MM.1S (cell line): ENCODE measurements around the gene OBP2B.

Experiments used
- DNase-seq: peaks from one replicate; pipeline ENCODE4 v3.0.0-alpha.2; 2015
- H2AFZ ChIP-seq: fragments of 300-600 bp; sonication (generic); 2 replicates; pipeline ENCODE4 v1.6.0; 2016; ENCODE audit warnings: antibody characterized with exemption, low read length
- H3F3A ChIP-seq: fragments of 300-600 bp; sonication (generic); 2 replicates; pipeline ENCODE4 v1.6.1; 2016; ENCODE audit warnings: mild to moderate bottlenecking, antibody characterized with exemption, low read length, moderate library complexity, mixed read lengths; ENCODE audit not compliant: insufficient read depth
- H3K27ac ChIP-seq: fragments of 300-600 bp; sonication (generic); 2 replicates; pipeline ENCODE4 v1.5.1; 2016; ENCODE audit warnings: mild to moderate bottlenecking, low read length
- H3K27me3 ChIP-seq: fragments of 300-600 bp; sonication (generic); replicated peaks from 2 replicates; pipeline ENCODE4 v1.6.0; 2016; ENCODE audit warnings: low read length; ENCODE audit not compliant: insufficient read depth
- H3K36me3 ChIP-seq: fragments of 300-600 bp; sonication (generic); replicated peaks from 2 replicates; pipeline ENCODE4 v1.6.1; 2016; ENCODE audit warnings: mild to moderate bottlenecking, low read length, mixed read lengths; ENCODE audit not compliant: insufficient read depth
- H3K4me1 ChIP-seq: fragments of 300-600 bp; sonication (generic); 2 replicates; pipeline ENCODE4 v1.6.1; 2016; ENCODE audit warnings: low read length, mixed read lengths
- H3K4me2 ChIP-seq: fragments of 300-600 bp; sonication (generic); 2 replicates; pipeline ENCODE4 v1.6.0; 2016; ENCODE audit warnings: low read depth, low read length
- H3K4me3 ChIP-seq: fragments of 300-600 bp; sonication (generic); 2 replicates; pipeline ENCODE4 v1.5.1; 2016; ENCODE audit warnings: low read length, mixed read lengths
- H3K79me2 ChIP-seq: fragments of 300-600 bp; sonication (generic); 2 replicates; pipeline ENCODE4 v1.6.1; 2016; ENCODE audit warnings: mixed run types, low read length, mixed read lengths
- H3K9ac ChIP-seq: fragments of 300-600 bp; sonication (generic); 2 replicates; pipeline ENCODE4 v1.6.1; 2016; ENCODE audit warnings: low read length, mixed read lengths
- H3K9me2 ChIP-seq: fragments of 300-600 bp; sonication (generic); replicated peaks from 2 replicates; pipeline ENCODE4 v1.6.1; 2016; ENCODE audit warnings: mild to moderate bottlenecking, low read length, mixed read lengths; ENCODE audit not compliant: insufficient read depth
- H3K9me3 ChIP-seq: fragments of 300-600 bp; sonication (generic); replicated peaks from 2 replicates; pipeline ENCODE4 v1.6.1; 2016; ENCODE audit warnings: mild to moderate bottlenecking, low read length, mixed read lengths; ENCODE audit not compliant: insufficient read depth
- H4K20me1 ChIP-seq: fragments of 300-600 bp; sonication (generic); 2 replicates; pipeline ENCODE4 v1.6.1; 2016; ENCODE audit warnings: mild to moderate bottlenecking, low read length, moderate library complexity, mixed read lengths; ENCODE audit not compliant: insufficient read depth
- EZH2 ChIP-seq: fragments of 300-600 bp; sonication (generic); optimal IDR thresholded peaks from 2 replicates; pipeline ENCODE3; 2017; ENCODE audit warnings: low read depth, mild to moderate bottlenecking, antibody characterized with exemption, low read length, mixed read lengths
- EZH2phosphoT487 ChIP-seq: fragments of 300-600 bp; sonication (generic); IDR thresholded peaks from 2 replicates; pipeline ENCODE4 v1.6.1; 2018; ENCODE audit warnings: antibody characterized with exemption, low read length
- TF ChIP-seq, protein P1 (sequence below): fragments of 300-600 bp; sonication (generic); IDR thresholded peaks from 2 replicates; pipeline ENCODE4 v1.5.1; 2016; ENCODE audit warnings: antibody characterized with exemption, low read length, mixed read lengths

OBP2B gene

DNA sequence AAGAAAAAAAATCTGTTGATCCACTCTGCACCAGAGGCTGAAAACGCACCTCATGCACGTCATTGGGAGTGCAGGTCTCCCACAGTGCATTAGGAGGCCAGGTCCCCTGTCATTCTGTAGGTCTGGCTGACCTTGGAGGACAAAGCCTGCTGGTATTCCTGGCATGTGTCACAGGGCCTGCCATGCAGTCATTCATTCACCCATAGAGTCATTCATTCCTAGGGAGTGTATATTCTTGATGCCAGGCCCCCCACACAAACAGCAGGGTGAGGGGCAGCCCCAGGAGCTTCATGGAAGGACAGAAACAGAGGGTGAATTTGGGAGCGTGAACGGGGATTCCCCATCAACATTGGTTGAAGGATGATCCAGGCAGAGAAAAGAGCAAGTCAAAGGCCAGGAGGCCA is 47.5 kb downstream of the OBP2B start:
- TF ChIP-seq EZH2phosphoT487: no peak
- TF ChIP-seq EZH2: no peak
- TF ChIP-seq, protein P1, sequence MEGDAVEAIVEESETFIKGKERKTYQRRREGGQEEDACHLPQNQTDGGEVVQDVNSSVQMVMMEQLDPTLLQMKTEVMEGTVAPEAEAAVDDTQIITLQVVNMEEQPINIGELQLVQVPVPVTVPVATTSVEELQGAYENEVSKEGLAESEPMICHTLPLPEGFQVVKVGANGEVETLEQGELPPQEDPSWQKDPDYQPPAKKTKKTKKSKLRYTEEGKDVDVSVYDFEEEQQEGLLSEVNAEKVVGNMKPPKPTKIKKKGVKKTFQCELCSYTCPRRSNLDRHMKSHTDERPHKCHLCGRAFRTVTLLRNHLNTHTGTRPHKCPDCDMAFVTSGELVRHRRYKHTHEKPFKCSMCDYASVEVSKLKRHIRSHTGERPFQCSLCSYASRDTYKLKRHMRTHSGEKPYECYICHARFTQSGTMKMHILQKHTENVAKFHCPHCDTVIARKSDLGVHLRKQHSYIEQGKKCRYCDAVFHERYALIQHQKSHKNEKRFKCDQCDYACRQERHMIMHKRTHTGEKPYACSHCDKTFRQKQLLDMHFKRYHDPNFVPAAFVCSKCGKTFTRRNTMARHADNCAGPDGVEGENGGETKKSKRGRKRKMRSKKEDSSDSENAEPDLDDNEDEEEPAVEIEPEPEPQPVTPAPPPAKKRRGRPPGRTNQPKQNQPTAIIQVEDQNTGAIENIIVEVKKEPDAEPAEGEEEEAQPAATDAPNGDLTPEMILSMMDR: no peak
- Histone ChIP-seq H3K79me2 (no peaks in the 10 kb centered on the region), H3K9ac (no peak overlapping the region), H3K27me3 (peaks cover 89% of the 10 kb centered on the region), H3K36me3 (no peaks in the 10 kb centered on the region), H3K4me3 (no peak overlapping the region), H3K9me3 (no peaks in the 10 kb centered on the region), H3F3A (no peaks in the 10 kb centered on the region), H3K4me1 (no peaks in the 10 kb centered on the region), H3K27ac (no peak overlapping the region), H3K9me2 (no peaks in the 10 kb centered on the region), H3K4me2 (no peak overlapping the region), H2AFZ (no peak overlapping the region), H4K20me1 (no peaks in the 10 kb centered on the region)
- DNase-seq: no peak

DNA sequence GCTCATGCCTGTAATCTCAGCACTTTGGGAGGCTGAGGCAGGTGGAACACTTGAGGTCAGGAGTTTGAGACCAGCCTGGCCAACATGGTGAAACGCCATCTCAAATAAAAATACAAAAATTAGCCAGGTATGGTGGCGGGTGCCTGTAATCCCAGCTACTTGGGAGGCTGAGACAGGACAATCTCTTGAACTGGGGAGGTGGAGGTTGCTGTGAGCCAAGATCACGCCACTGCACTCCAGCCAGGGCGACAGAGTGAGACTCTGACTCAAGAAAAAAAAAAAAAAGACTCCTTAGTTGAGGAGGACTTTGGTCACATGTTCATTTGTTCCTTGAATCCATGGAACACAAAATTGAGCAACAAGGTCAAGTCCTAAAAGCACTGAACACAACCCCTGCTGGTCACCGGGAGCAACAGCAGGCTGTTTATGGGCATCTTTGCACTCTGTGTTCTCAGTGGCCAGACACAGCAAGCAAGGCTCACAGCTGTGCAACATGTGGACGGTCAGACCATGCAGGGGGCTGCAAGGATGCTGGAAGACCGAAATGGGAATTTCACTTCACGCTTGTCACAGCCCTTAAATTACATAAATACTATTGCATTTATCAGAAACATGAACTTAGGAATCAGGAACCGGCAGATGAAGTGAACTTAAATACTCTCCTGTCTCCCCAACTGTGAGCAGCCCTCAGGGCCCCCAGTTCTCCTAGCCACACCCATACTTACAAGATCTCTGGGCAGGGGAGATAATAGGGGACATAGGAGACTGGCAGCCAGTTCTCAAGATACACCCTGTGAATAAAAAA is 48.1 kb downstream of the OBP2B start:
- Histone ChIP-seq H3K4me3 (no peak overlapping the region), H3K27ac (no peak overlapping the region), H3K79me2 (no peaks in the 10 kb centered on the region), H4K20me1 (no peaks in the 10 kb centered on the region), H3K9me3 (no peaks in the 10 kb centered on the region), H2AFZ (no peak overlapping the region), H3K36me3 (no peaks in the 10 kb centered on the region), H3K9ac (no peak overlapping the region), H3K9me2 (no peaks in the 10 kb centered on the region), H3K4me2 (no peak overlapping the region), H3K27me3 (peaks cover 86% of the 10 kb centered on the region), H3F3A (no peaks in the 10 kb centered on the region), H3K4me1 (no peaks in the 10 kb centered on the region)
- peak; percentile 49 for DNase-seq
- TF ChIP-seq EZH2 (no peak), EZH2phosphoT487 (no peak)
- TF ChIP-seq, protein P1: peak; percentile 67

GRCh38 chr9:133158695-133159094 is 50.4 kb downstream of the OBP2B start:
- Histone ChIP-seq H2AFZ (no peak overlapping the region), H3F3A (no peaks in the 10 kb centered on the region), H3K9ac (no peak overlapping the region), H3K4me2 (no peak overlapping the region), H3K79me2 (no peaks in the 10 kb centered on the region), H3K4me1 (no peaks in the 10 kb centered on the region), H3K9me2 (no peaks in the 10 kb centered on the region), H4K20me1 (no peaks in the 10 kb centered on the region), H3K36me3 (no peaks in the 10 kb centered on the region), H3K27me3 (peaks cover 88% of the 10 kb centered on the region), H3K9me3 (no peaks in the 10 kb centered on the region), H3K27ac (no peak overlapping the region), H3K4me3 (no peak overlapping the region)
- DNase-seq: no peak
- TF ChIP-seq, protein P1: no peak
- TF ChIP-seq EZH2: no peak
- no peak for TF ChIP-seq EZH2phosphoT487
